Measurements from ENCODE around the gene TRAPPC10. TPM values are rescaled to one million over a fixed set of nuclear protein-coding genes. Genes with fewer than 3 reads are reported as not detected.

The TRAPPC10 gene
- total RNA-seq, 1 experiment from 2014 or later: 31.5 TPM

GRCh38 chr21:44051462-44051941 is 39.4 kb downstream of the TRAPPC10 start:
- Histone ChIP-seq H2AFZ (ENCODE audit: low read depth, low read length, poor library complexity, severe bottlenecking) (no peak overlapping the region), H3K4me3 (replicated peaks in 1 of 2; ENCODE audit: low read depth in 1 of 2, low read length in 2 of 2) (no peak overlapping the region), H3K79me2 (ENCODE audit: insufficient read depth, low read length) (peaks cover 43% of the 10 kb centered on the region), H4K20me1 (ENCODE audit: insufficient read depth) (no peaks in the 10 kb centered on the region), H3K9me3 (ENCODE audit: control insufficient read depth in 1 of 2, insufficient read depth in 1 of 2, low read depth in 1 of 2, low read length in 2 of 2) (no peaks in the 10 kb centered on the region), H3K27ac (ENCODE audit: low read depth, low read length) (no peak overlapping the region), H3K4me1 (ENCODE audit: control insufficient read depth in 1 of 2, insufficient read depth in 2 of 2, low read length in 2 of 2) (peaks cover 4% of the 10 kb centered on the region in 2 experiments; a peak in 2 of 4 replicates), H3K27me3 (ENCODE audit: insufficient read depth, low read length) (no peaks in the 10 kb centered on the region), H3K9me2 (ENCODE audit: insufficient read depth) (no peaks in the 10 kb centered on the region), H3K9ac (ENCODE audit: low read length) (no peak overlapping the region), H3K4me2 (ENCODE audit: low read length) (no peak overlapping the region), H3K36me3 (ENCODE audit: control insufficient read depth in 1 of 2, insufficient read depth in 2 of 2, low read length in 2 of 2) (peaks cover 0 to 3% of the 10 kb centered on the region in 2 experiments; a peak in 1 of 4 replicates)
- CTCF ChIA-PET: no interaction called here
- RAD21 ChIA-PET (ENCODE audit: low non-redundant PET in 1 of 2, low total read pairs in 2 of 2, uncharacterized antibody in 2 of 2, unreplicated experiment in 2 of 2): no interaction called here
- intact Hi-C loops (cut with micrococcal nuclease): no loop called here
- no peak for ATAC-seq
- no TSS peak for BruUV-seq (replicated peaks)
- TF ChIP-seq ZFX (IDR thresholded peaks at IDR 0.05): no peak
- TF ChIP-seq ATF3 (IDR thresholded peaks at IDR 0.05): no peak
- no peak for TF ChIP-seq REST (IDR thresholded peaks at IDR 0.05; ENCODE audit: low read depth)
- POLR2A ChIA-PET: no interaction called here
- DNase-seq (ENCODE audit: low read depth, low spot score): no peak

GRCh38 chr21:44052071-44052829 is 40.1 kb downstream of the TRAPPC10 start:
- H3K36me3 ChIP-seq (ENCODE audit: control insufficient read depth in 1 of 2, insufficient read depth in 2 of 2, low read length in 2 of 2): peaks cover 0 to 3% of the 10 kb centered on the region in 2 experiments; a peak in 1 of 4 replicates
- H3K27me3 ChIP-seq (ENCODE audit: insufficient read depth, low read length): no peaks in the 10 kb centered on the region
- no peak for DNase-seq (ENCODE audit: low read depth, low spot score)
- ChIA-PET CTCF (no interaction called here), POLR2A (no interaction called here), RAD21 (ENCODE audit: low non-redundant PET in 1 of 2, low total read pairs in 2 of 2, uncharacterized antibody in 2 of 2, unreplicated experiment in 2 of 2) (no interaction called here)
- intact Hi-C loops (cut with micrococcal nuclease): no loop called here
- H3K4me3 ChIP-seq (replicated peaks in 1 of 2; ENCODE audit: low read depth in 1 of 2, low read length in 2 of 2): no peak overlapping the region
- H4K20me1 ChIP-seq (ENCODE audit: insufficient read depth): no peaks in the 10 kb centered on the region
- no peak overlapping the region for H2AFZ ChIP-seq (ENCODE audit: low read depth, low read length, poor library complexity, severe bottlenecking)
- no peak for TF ChIP-seq JUND (IDR thresholded peaks at IDR 0.05)
- TF ChIP-seq EGR1 (IDR thresholded peaks at IDR 0.05; ENCODE audit: low read depth): no peak
- TF ChIP-seq FOSL1 (IDR thresholded peaks at IDR 0.05; ENCODE audit: low read depth): no peak
- TF ChIP-seq EZH2 (IDR thresholded peaks at IDR 0.05): no peak
- no peak for TF ChIP-seq POLR2AphosphoS5 (IDR thresholded peaks at IDR 0.05; ENCODE audit: low read depth, low read length)
- TF ChIP-seq TCF7L2 (IDR thresholded peaks at IDR 0.05; ENCODE audit: borderline replicate concordance, extremely low read depth, insufficient read depth, insufficient read length): no peak
- TF ChIP-seq REST (IDR thresholded peaks at IDR 0.05; ENCODE audit: low read depth): no peak
- TF ChIP-seq MAX (IDR thresholded peaks at IDR 0.05): no peak
- TF ChIP-seq POLR2A (IDR thresholded peaks at IDR 0.05; ENCODE audit: borderline replicate concordance, extremely low read depth, insufficient read depth, insufficient read length): no peak
- H3K4me2 ChIP-seq (ENCODE audit: low read length): no peak overlapping the region
- no peak overlapping the region for H3K27ac ChIP-seq (ENCODE audit: low read depth, low read length)
- H3K4me1 ChIP-seq (ENCODE audit: control insufficient read depth in 1 of 2, insufficient read depth in 2 of 2, low read length in 2 of 2): peaks cover 4% of the 10 kb centered on the region in 2 experiments; a peak in 2 of 4 replicates
- H3K9me3 ChIP-seq (ENCODE audit: control insufficient read depth in 1 of 2, insufficient read depth in 1 of 2, low read depth in 1 of 2, low read length in 2 of 2): no peaks in the 10 kb centered on the region
- BruUV-seq (replicated peaks): no TSS peak
- ATAC-seq: no peak
- no peaks in the 10 kb centered on the region for H3K9me2 ChIP-seq (ENCODE audit: insufficient read depth)
- H3K79me2 ChIP-seq (ENCODE audit: insufficient read depth, low read length): peaks cover 43% of the 10 kb centered on the region
- no peak overlapping the region for H3K9ac ChIP-seq (ENCODE audit: low read length)
